AML-193 (cell line): Measurements from ENCODE around the gene SETD2.

Experiments used
- DNase-seq, 2 experiments: peaks; one replicate each; lab custom pipeline; 2025; lab: John Stamatoyannopoulos, UW

The SETD2 gene

DNA sequence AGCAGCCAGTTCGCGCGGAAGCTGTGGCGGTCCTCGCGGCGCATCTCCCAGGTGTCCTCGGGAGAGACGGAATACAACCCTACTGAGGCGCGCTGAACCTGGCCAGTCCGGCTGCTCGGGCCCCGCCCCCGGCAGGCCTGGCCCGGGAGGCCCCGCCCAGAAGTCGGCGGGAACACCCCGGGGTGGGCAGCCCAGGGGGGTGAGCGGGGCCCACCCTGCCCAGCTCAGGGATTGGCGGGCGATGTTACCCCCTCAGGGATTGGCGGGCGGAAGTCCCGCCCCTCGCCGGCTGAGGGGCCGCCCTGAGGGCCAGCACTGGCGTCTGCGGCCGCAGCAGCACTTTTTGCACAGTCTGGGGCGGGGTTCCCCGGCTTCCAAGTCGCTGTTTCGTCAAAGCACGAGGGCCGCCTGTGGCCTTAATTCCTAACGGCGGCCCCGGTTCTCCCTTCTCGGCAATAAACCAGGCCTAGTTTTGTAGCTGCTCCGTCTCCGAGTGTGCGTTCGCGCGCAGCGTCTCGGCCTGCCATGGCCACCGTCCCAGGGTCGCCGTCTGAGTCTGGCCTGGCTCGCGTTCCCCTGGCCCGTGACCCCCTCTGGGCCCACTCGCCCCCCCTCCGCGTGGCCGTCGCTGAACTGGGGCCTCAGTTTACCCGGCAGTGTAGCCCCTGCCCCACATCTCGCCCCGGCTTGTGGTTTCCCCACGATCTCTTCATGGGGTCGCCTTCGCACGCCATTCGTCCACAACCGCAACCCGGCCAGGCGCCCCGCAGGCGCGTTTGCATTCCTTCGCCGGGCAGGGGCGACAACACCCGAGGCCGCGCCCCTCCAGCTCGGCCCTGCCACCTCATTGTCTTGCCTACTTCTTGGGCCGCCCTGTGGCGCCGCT lies 154.4 kb downstream of the SETD2 start:
- no peak for DNase-seq

DNA sequence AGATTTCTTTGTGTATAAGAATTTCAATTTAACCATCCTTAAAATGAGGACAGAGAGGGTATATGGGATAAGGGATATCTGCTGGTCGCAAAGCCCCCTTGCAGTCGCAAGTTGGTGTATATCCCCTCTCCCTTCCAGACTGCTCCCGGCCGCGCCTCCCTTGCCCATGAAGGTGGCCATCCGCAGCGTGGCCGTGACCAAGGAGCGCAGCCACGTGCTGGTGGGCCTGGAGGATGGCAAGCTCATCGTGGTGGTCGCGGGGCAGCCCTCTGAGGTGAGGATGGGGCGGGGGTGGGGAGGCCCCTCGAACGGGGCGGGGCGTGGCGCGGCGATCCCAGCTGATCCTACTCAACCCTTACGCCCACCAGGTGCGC lies 155.1 kb downstream of the SETD2 start:
- DNase-seq, result no peak

DNA sequence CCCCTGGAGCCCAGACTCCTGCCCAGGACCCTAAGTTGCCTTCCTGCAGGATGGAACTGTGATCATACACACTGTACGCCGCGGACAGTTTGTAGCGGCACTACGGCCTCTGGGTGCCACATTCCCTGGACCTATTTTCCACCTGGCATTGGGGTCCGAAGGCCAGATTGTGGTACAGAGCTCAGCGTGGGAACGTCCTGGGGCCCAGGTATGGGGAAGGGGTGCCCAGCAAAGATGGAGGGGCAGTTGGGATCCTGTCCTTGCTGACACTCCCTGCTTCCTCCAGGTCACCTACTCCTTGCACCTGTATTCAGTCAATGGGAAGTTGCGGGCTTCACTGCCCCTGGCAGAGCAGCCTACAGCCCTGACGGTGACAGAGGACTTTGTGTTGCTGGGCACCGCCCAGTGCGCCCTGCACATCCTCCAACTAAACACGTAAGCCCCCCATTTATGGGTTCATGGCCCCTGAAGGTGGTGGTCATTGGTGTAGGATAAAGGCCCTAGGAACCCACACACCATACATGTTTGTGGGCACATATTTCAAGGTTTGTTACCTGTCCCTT lies 155.6 kb downstream of the SETD2 start:
- no peak for DNase-seq

DNA sequence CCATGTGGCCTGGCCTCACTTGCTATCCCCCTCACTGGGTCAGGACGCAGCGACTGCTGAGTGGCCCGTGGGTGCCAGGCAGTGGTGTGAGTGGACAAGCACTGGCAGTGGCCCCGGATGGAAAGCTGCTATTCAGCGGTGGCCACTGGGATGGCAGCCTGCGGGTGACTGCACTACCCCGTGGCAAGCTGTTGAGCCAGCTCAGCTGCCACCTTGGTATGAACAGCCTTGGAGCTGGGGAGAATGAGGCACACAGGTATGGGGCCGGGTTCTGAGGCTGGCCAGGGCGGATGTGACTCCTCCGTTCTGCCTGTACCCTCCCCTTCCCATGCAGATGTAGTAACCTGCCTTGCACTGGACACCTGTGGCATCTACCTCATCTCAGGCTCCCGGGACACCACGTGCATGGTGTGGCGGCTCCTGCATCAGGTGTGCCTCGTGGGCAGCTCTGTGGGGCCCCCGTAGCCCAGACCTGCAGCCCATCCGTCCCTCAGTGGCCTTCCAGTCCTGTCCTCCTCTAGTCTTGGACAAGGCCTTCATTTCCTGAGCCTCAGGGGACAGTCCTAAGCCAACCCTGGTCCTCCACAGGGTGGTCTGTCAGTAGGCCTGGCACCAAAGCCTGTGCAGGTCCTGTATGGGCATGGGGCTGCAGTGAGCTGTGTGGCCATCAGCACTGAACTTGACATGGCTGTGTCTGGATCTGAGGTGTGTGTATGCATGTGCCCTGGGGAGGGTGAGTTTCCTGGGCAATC lies 156.3 kb downstream of the SETD2 start:
- DNase-seq, result no peak

DNA sequence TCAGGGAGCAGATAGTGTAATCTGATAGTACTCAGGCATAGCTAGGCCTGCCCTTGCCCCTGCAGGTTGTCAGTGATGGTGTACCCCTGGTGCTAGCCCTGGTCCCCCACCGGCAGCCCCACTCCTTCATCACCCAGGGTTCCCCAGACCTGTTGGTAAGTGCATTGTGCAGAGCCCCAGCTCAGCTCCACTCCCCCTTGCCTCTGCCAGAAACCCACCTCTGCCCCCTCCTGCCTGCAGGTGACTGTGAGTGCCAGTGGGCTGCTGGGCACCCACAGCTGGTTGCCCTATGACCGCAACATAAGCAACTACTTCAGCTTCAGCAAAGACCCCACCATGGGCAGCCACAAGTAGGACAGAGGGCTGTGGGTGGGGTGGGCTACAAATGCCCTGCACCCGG lies 156.9 kb downstream of the SETD2 start:
- DNase-seq, result no peak

DNA sequence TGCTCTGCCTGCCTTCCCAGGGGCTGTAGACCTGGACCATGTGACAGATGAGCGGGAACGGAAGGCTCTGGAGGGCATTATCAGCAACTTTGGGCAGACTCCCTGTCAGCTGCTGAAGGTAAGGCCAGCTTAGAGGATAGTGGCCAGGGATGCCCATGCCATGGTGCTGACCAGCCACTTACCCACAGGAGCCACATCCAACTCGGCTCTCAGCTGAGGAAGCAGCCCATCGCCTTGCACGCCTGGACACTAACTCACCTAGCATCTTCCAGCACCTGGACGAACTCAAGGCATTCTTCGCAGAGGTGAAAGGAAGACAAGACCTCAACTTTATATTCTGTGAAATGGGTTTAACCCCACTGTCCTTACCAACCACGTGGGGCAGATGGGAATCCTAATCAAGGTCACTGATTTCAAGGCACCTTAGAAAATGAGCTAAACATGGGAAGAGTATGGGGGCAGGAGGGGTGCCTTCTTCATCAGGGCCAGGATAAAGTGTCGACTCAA lies 157.7 kb downstream of the SETD2 start:
- DNase-seq, result no peak

DNA sequence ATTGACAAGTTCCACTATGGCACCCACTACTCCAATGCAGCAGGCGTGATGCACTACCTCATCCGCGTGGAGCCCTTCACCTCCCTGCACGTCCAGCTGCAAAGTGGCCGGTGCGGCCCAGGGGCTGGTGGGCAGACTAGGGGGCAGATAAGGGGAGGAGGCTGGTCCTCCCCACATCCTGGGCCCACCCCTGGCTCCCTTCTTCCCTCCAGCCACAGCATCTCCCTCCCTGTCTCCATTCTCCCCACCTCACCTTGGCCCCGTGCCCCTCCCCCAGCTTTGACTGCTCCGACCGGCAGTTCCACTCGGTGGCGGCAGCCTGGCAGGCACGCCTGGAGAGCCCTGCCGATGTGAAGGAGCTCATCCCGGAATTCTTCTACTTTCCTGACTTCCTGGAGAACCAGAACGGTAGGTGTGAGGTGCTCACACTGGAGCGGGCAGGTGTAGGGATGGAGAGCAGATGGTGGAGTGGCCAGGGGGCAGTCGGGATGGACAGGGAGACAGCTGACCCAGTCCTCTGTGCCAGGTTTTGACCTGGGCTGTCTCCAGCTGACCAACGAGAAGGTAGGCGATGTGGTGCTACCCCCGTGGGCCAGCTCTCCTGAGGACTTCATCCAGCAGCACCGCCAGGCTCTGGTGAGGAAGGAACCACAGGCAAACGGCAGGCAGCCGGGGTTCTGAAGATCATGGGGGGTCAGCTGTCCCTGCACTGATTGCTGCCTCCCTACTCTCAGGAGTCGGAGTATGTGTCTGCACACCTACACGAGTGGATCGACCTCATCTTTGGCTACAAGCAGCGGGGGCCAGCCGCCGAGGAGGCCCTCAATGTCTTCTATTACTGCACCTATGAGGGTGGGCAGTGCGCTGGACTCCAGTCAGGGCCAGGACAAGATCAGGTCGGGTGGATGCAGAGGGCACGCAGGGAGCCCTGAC lies 158.4 kb downstream of the SETD2 start:
- DNase-seq, result no peak

DNA sequence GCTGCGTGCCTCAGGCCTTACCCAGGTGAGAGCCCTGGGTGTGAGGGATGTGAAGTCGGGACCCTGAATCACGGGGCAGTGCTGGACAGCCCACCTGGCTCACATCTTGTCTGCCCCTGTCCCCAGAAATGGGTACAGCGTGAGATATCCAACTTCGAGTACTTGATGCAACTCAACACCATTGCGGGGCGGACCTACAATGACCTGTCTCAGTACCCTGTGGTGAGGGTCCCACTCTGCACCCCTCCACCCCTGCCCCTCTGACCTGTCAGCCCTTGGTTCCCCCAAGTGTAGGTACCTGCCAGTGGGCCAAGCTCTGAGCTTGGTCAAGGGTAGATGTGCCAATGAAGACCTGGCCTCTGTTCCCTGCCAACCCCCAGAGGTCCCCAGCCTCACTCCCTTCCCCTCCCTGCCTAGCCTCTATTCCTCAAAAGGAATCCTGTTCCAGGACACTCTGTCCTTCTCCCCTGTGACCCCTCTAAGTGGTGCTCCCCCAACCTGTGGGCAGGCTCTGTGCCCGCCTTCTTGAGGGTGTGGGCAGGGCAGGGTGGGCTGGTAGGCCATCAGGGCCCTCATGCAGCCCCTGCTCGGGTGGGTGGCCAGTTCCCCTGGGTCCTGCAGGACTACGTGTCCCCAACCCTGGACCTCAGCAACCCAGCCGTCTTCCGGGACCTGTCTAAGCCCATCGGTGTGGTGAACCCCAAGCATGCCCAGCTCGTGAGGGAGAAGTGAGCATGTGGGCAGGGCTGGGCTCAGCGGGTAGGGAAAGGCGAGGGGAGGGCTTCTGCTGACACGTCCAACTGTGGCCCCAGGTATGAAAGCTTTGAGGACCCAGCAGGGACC lies 159.3 kb downstream of the SETD2 start:
- DNase-seq, result no peak

DNA sequence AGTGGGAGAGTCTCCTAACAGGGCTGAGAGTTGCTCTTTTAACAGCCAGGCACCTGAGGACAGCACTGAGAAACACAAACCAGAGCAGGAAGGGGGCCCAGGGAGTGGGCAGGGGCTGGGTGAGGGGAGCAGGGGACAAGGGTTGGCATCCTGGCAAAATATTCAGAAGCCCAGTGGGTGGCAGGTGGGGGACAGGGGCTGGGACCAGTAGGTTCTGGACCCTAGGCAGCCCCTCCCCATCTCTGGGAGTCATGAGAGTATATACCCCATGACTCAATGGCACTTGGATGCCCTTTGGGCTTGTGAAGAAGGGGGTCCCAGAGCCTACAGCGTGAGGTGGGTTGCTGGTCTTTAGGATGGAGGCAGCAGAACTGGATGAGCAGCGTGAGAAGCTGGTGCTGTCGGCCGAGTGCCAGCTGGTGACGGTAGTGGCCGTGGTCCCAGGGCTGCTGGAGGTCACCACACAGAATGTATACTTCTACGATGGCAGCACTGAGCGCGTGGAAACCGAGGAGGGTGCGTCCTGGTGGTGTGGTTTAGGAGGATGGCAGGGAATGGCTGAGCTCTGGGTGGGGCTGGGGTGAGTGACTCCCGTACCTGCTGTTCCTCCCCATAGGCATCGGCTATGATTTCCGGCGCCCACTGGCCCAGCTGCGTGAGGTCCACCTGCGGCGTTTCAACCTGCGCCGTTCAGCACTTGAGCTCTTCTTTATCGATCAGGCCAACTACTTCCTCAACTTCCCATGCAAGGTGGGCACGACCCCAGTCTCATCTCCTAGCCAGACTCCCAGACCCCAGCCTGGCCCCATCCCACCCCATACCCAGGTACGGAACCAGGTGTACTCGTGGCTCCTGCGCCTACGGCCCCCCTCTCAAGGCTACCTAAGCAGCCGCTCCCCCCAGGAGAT lies 160.2 kb downstream of the SETD2 start:
- DNase-seq, result no peak

DNA sequence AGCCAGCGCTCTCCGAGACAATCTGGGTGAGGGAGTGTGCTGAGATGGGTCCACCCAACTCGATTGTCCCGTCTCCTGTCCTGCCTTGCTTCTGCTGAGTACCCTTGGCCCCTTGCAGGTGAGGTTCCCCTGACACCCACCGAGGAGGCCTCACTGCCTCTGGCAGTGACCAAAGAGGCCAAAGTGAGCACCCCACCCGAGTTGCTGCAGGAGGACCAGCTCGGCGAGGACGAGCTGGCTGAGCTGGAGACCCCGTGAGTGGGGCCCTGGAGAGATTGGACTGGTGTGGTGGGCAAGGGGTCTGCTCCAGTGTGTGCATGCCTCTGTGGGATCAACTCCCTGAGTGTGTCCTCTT lies 160.9 kb downstream of the SETD2 start:
- DNase-seq, result no peak

DNA sequence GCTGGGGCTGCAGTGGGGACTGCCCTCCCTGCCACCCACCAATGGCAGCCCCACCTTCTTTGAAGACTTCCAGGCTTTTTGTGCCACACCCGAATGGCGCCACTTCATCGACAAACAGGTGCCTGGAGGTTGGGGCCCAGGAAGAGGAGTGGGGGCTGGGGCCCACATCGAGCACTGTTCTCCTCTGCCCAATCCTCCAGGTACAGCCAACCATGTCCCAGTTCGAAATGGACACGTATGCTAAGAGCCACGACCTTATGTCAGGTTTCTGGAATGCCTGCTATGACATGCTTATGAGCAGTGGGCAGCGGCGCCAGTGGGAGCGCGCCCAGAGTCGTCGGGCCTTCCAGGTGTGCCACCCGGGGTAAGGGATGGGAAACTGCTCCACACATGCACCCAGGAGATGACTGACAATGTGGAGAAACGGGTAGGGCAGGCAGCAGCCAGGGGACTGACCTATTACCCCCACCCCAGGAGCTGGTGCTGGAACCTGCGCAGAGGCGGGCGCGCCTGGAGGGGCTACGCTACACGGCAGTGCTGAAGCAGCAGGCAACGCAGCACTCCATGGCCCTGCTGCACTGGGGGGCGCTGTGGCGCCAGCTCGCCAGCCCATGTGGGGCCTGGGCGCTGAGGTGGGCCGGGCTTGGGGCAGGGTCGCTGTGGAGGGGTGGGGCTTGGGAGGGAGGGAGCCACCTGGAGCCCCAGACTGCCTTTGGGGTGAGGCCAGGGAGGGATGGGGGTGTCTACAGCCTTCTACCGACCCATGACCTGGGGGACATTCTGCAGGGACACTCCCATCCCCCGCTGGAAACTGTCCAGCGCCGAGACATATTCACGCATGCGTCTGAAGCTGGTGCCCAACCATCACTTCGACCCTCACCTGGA lies 161.5 kb downstream of the SETD2 start:
- DNase-seq, result no peak

DNA sequence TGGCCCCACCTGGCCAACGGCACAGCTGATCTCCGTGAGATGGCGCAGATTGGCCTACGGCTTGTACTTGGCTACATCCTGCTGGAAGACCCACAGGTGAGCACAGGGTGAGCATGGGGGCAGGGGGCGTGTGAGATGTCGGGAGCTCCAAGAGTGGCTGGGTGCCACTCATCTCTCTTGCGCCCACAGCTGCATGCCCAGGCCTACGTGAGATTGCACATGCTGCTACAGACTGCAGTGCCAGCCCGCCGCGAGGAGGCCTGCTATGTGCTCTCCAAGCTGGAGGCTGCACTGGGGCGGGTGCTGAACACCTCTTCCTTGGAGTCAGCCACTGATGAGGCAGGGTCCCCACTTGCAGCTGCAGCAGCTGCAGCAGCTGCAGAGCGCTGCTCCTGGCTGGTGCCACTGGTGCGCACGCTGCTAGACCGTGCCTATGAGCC lies 162.2 kb downstream of the SETD2 start:
- DNase-seq, result no peak

DNA sequence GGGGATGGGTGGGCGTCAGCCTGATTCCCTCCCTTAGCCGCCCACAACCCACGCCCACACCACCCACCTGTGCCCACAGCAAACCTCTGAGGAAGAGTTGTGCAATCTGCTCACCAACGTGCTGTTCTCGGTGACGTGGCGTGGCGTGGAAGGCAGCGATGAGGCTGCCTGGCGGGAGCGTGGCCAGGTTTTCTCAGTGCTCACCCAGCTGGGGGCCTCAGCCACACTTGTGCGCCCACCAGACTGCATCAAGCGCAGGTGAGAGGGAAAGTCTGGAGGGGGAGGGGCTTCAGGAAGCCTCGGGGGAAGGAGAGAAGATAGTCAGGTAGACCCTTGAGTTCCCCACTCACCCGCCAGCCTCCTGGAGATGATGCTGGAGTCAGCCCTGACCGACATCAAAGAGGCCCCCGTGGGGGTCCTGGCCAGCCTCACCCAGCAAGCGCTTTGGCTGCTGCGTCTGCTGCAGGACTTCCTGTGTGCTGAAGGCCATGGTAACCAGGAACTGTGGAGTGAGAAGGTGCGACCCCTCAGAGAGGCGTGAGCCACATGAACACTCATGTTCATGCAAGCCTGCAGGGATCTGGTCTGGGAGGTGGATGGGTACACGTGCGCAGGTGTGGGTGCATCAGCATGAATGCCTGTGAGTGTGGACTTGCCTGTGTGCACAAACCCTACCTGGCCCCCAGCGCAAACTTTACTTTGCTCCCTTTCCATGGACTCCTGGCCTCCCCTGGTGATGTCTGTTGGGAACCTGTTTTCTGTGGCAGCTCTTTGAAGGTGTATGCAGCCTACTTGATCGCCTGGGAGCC lies 162.8 kb downstream of the SETD2 start:
- DNase-seq, result no peak

DNA sequence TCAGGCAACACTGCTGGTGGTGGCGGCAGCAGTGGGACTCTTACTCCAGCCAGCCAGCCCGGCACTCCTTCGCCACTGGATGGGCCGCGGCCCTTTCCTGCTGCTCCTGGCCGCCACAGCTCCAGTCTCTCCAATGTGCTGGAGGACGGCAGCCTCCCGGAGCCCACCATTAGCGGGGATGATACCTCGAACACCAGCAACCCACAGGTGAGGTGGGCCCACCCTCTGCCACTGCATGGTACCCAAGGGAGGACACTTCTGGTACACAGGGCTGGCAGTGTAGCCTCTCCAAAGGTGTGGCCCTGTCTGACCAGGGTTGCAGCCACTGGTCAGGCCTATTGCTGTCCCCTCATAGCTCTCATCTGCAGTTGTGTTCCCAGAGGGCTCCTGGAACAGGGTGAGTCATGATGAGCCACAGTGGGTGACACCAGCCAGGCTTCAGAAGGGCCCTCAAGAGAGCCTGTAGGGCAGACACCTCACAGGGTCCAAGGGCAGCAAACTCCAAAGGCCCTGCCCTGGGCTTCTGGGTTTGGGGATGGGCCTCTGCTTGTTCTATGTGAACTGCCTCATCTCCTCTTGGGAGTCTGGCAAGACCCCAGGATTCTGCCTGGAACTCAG lies 163.6 kb downstream of the SETD2 start:
- DNase-seq, result no peak

DNA sequence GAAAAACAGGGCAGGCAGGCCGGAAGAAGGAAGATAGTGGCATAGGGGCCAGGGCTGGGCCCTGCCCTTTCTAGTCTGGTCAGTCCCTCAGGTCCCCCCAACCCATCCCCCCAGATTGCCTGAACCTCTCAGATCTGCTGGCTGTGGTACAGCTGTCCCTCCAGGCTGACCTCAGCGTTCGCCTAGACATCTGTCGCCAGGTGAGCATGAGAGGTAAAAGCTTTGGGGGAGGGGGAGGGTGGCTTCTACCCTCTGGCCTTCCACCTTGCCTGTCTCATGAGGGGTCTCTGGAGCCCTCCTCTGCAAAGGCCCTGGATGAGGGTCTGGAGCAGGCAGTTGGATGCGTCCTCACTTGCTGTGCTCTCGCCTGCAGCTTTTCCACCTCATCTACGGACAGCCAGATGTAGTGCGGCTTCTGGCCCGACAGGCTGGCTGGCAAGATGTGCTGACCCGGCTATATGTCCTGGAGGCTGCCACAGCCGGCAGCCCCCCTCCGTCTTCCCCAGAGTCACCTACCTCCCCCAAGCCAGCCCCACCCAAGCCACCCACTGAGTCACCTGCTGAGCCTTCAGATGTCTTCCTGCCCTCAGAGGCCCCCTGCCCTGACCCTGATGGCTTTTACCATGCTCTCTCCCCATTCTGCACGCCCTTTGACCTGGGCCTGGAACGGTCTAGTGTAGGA lies 164.3 kb downstream of the SETD2 start:
- no peak for DNase-seq

DNA sequence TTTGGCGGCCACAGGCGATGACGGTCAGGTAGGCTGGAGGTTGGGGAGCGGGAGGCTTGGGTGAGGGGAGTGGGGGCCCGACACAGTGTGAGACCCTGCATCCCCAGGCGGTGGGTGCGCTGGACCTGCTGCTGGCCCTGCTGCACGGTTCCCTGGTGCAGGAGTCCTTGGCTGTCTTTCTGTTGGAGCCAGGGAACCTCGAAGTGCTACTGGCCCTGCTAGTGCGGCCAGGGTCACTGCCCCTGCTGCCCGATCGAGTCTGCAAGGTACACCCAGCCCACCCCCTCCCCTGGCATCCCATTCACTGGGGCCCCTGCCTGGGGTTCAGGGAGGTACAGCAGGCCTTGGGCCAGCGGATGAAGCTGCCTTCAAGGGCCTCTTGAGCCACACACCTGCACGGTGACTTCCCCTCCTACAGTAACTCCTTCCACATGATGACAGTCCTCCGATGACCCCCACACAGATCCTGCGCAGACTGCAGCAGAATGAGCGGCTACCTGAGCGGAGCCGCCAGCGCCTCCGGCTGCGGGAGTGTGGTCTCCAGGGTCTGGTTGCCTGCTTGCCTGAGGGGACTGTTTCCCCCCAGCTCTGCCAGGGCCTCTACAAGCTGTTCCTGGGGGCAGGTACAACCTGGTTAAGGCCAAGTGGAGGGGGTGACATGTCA lies 164.9 kb downstream of the SETD2 start:
- no peak for DNase-seq
